Glutamatergic neuron (in vitro differentiated cells): ENCODE measurements around the gene MRM3. TPM values are rescaled to one million over a fixed set of nuclear protein-coding genes. Genes with fewer than 3 reads are reported as not detected.
A peak's percentile ranks its signal among the peaks of the same experiment; 100 is the strongest.

Experiments
- DNase-seq: peaks from one replicate; pipeline ENCODE4 v3.0.0; 2022
- H3K27ac Mint-ChIP-seq: one replicate; pipeline ENCODE4 v1.8.0; 2020; ENCODE audit warnings: mild to moderate bottlenecking, mixed read lengths, inconsistent platforms; ENCODE audit not compliant: unreplicated experiment
- H3K27me3 Mint-ChIP-seq: one replicate; pipeline ENCODE4 v1.8.0; 2020; ENCODE audit warnings: mild to moderate bottlenecking, moderate library complexity, mixed read lengths, inconsistent platforms; ENCODE audit not compliant: unreplicated experiment
- H3K36me3 Mint-ChIP-seq: one replicate; pipeline ENCODE4 v1.8.0; 2020; ENCODE audit warnings: mild to moderate bottlenecking, mixed read lengths, inconsistent platforms; ENCODE audit not compliant: unreplicated experiment
- H3K4me1 Mint-ChIP-seq: one replicate; pipeline ENCODE4 v1.8.0; 2020; ENCODE audit warnings: mild to moderate bottlenecking, low read depth, mixed read lengths, inconsistent platforms; ENCODE audit not compliant: unreplicated experiment
- H3K4me3 Mint-ChIP-seq: one replicate; pipeline ENCODE4 v1.8.0; 2020; ENCODE audit warnings: mild to moderate bottlenecking, mixed read lengths, inconsistent platforms; ENCODE audit not compliant: unreplicated experiment
- H3K9me3 Mint-ChIP-seq: one replicate; pipeline ENCODE4 v1.8.0; 2020; ENCODE audit warnings: mild to moderate bottlenecking, moderate library complexity, mixed read lengths, inconsistent platforms; ENCODE audit not compliant: unreplicated experiment
- total RNA-seq: library from RNA; stranded (reverse); fragmentation: NEBNext Ultra II Directional; extraction: Animal tissue kit (Norgen Biotek cat#: 25700); gene quantifications from one replicate; pipeline ENCODE4 v1.2.1, GENCODE V29; 2021; ENCODE audit not compliant: unreplicated experiment
- TF ChIP-seq, protein P1 (sequence below): fragments of 200-600 bp; sonication (generic); IDR thresholded peaks from one replicate; pipeline ENCODE4 v1.5.0; 2021; ENCODE audit not compliant: partially characterized antibody, unreplicated experiment

The MRM3 gene
- total RNA-seq, 1 donor from 2014 or later = 11.8 TPM

GRCh38 chr17:836151-836550 is 54.0 kb downstream of the MRM3 start:
- Mint-ChIP-seq H3K4me3 (no peak overlapping the region), H3K9me3 (peaks cover 26% of the 10 kb centered on the region), H3K36me3 (peaks cover 9% of the 10 kb centered on the region), H3K27ac (peak overlapping the region; percentile 66), H3K27me3 (peaks cover 16% of the 10 kb centered on the region), H3K4me1 (peaks cover 11% of the 10 kb centered on the region)
- TF ChIP-seq, protein P1, sequence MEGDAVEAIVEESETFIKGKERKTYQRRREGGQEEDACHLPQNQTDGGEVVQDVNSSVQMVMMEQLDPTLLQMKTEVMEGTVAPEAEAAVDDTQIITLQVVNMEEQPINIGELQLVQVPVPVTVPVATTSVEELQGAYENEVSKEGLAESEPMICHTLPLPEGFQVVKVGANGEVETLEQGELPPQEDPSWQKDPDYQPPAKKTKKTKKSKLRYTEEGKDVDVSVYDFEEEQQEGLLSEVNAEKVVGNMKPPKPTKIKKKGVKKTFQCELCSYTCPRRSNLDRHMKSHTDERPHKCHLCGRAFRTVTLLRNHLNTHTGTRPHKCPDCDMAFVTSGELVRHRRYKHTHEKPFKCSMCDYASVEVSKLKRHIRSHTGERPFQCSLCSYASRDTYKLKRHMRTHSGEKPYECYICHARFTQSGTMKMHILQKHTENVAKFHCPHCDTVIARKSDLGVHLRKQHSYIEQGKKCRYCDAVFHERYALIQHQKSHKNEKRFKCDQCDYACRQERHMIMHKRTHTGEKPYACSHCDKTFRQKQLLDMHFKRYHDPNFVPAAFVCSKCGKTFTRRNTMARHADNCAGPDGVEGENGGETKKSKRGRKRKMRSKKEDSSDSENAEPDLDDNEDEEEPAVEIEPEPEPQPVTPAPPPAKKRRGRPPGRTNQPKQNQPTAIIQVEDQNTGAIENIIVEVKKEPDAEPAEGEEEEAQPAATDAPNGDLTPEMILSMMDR = no peak
- DNase-seq = no peak

GRCh38 chr17:838486-838885 is 56.3 kb downstream of the MRM3 start:
- TF ChIP-seq, protein P1 = no peak
- no peak overlapping the region for H3K4me3 Mint-ChIP-seq
- no peak overlapping the region for H3K27ac Mint-ChIP-seq
- H3K36me3 Mint-ChIP-seq = peaks cover 18% of the 10 kb centered on the region
- H3K27me3 Mint-ChIP-seq = peaks cover 36% of the 10 kb centered on the region
- peaks cover 26% of the 10 kb centered on the region for H3K4me1 Mint-ChIP-seq
- H3K9me3 Mint-ChIP-seq = peaks cover 43% of the 10 kb centered on the region
- DNase-seq = no peak

- TF ChIP-seq, protein P1 = no peak
- DNase-seq = no peak
- H3K36me3 Mint-ChIP-seq = peaks cover 15% of the 10 kb centered on the region
These were observed 59.2 kb downstream of the MRM3 start for GRCh38 chr17:841313-841712.

More at GRCh38 chr17:841313-841712, 59.2 kb downstream of the MRM3 start:
- H3K27me3 Mint-ChIP-seq = peaks cover 40% of the 10 kb centered on the region
- H3K27ac Mint-ChIP-seq = no peak overlapping the region
- H3K4me3 Mint-ChIP-seq = no peak overlapping the region
- peaks cover 34% of the 10 kb centered on the region for H3K4me1 Mint-ChIP-seq
- H3K9me3 Mint-ChIP-seq = peaks cover 42% of the 10 kb centered on the region

Other genes starting within 250 kb of the MRM3 start
- 96.4 TPM for gene VPS53, start 67.5 kb upstream of the MRM3 start, total RNA-seq
- gene TLCD3A, start 49.8 kb upstream of the MRM3 start, total RNA-seq = 9.4 TPM
- gene GEMIN4, start 30.1 kb upstream of the MRM3 start, total RNA-seq = 19.9 TPM
- 80.1 TPM for gene GLOD4, start 73 bp upstream of the MRM3 start, total RNA-seq
- gene NXN, start 197.4 kb downstream of the MRM3 start, total RNA-seq = 177 TPM
- gene TIMM22, start 214.8 kb downstream of the MRM3 start, total RNA-seq = 22.0 TPM